GM12878 (cell line): ENCODE results near the gene NRG3. TPM values are rescaled to one million over a fixed set of nuclear protein-coding genes. Genes with fewer than 3 reads are reported as not detected.

Experiments
- ATAC-seq: fragments of 200-7000 bp; cut with Tn5 transposase; 3 replicates; pipeline ENCODE4 v1.9.1; 2020; ENCODE audit warnings: mild to moderate bottlenecking, moderate library complexity
- BruUV-seq: library from RNA; stranded (reverse); fragments of 400-500 nt; replicated peaks from 2 replicates; lab custom pipeline; 2021; lab: Mats Ljungman, UMichigan
- CTCF ChIA-PET: fragments of 300-600 bp; sonication (Branson Sonifier 250); formaldehyde crosslinking; extraction: SDS; loops from one replicate; lab custom pipeline; 2021; ENCODE audit warnings: inconsistent platforms; lab: Yijun Ruan, JAX
- POLR2A ChIA-PET: fragments of 350-600 bp; formaldehyde crosslinking; extraction: SDS; loops from one replicate; lab custom pipeline; 2021; ENCODE audit warnings: inconsistent platforms; lab: Charles Lee
- RAD21 ChIA-PET: fragments of 300-600 bp; sonication (Branson Sonifier 250); formaldehyde crosslinking; loops from one replicate; lab custom pipeline; 2023; ENCODE audit warnings: antibody characterized with exemption; ENCODE audit not compliant: unreplicated experiment; lab: Charles Lee
- SMC1A ChIA-PET: fragments of 300-600 bp; sonication (Branson Sonifier 250); formaldehyde crosslinking; loops from one replicate; lab custom pipeline; 2023; ENCODE audit not compliant: unreplicated experiment, uncharacterized antibody; lab: Charles Lee
- DNase-seq: peaks from one replicate; pipeline ENCODE4 v3.0.0-alpha.2; 2011; ENCODE audit warnings: low read depth, low spot score
- FAIRE-seq: peaks from 3 replicates; lab custom pipeline; 2011; peaks lifted over from hg19 to GRCh38; lab: Jason Lieb, UNC
- H2AFZ ChIP-seq: 2 replicates; pipeline ENCODE4 v1.6.0; 2011; ENCODE audit warnings: low read depth, low read length, control low read depth; ENCODE audit not compliant: control insufficient read depth
- H3K27ac ChIP-seq: 2 replicates; pipeline ENCODE4 v1.5.1; 2011; ENCODE audit warnings: control low read depth; ENCODE audit not compliant: control insufficient read depth, insufficient read depth
- H3K27me3 ChIP-seq, 2 experiments: replicated peaks in 1 of 2; 2 replicates each; pipeline versions ENCODE4 v1.6.0 to v1.6.1; 2011; ENCODE audit warnings: low read length in 1 of 2; ENCODE audit not compliant: control insufficient read depth in 2 of 2, insufficient read depth in 2 of 2
- H3K36me3 ChIP-seq, 2 experiments: 2 replicates each; pipeline ENCODE4 v1.5.1; 2011; ENCODE audit warnings: low read length in 1 of 2; ENCODE audit not compliant: control insufficient read depth in 2 of 2, insufficient read depth in 2 of 2
- H3K4me1 ChIP-seq: 2 replicates; pipeline ENCODE4 v1.6.1; 2011; ENCODE audit warnings: mild to moderate bottlenecking, low read length, moderate library complexity, mixed read lengths; ENCODE audit not compliant: control insufficient read depth, insufficient read depth
- H3K4me2 ChIP-seq: 2 replicates; pipeline ENCODE4 v1.6.0; 2011; ENCODE audit warnings: control low read depth; ENCODE audit not compliant: control insufficient read depth, insufficient read depth
- H3K4me3 ChIP-seq: fragments of 200-600 bp; sonication (generic); 2 replicates; pipeline ENCODE4 v1.5.1; 2016
- H3K79me2 ChIP-seq: 2 replicates; pipeline ENCODE4 v1.6.0; 2011; ENCODE audit warnings: low read length; ENCODE audit not compliant: control insufficient read depth, insufficient read depth
- H3K9ac ChIP-seq: 2 replicates; pipeline ENCODE4 v1.8.0; 2011; ENCODE audit warnings: low read length, control low read depth, mixed read lengths; ENCODE audit not compliant: control insufficient read depth, insufficient read depth
- H3K9me3 ChIP-seq: replicated peaks from 3 replicates; pipeline ENCODE4 v1.5.1; 2011; ENCODE audit warnings: mild to moderate bottlenecking, low read length; ENCODE audit not compliant: control insufficient read depth, insufficient read depth
- H4K20me1 ChIP-seq: 2 replicates; pipeline ENCODE4 v1.6.0; 2011; ENCODE audit not compliant: control insufficient read depth, insufficient read depth
- CHD4 ChIP-seq: fragments of 200-600 bp; sonication (generic); IDR thresholded peaks from 2 replicates; pipeline ENCODE4 v1.6.1; 2016; ENCODE audit warnings: mild to moderate bottlenecking
- FOS ChIP-seq: IDR thresholded peaks from 3 replicates; pipeline ENCODE4 v1.6.1; 2011; ENCODE audit warnings: borderline replicate concordance; ENCODE audit not compliant: insufficient read length; ENCODE audit errors: extremely low read depth
- IRF5 ChIP-seq: fragments of 450-650 bp; IDR thresholded peaks from 2 replicates; pipeline ENCODE4 v1.6.1; 2017; ENCODE audit warnings: borderline replicate concordance
- SIN3A ChIP-seq: IDR thresholded peaks from 2 replicates; pipeline ENCODE4 v1.6.1; 2012; ENCODE audit warnings: low read depth, low read length, improper control_type of control experiment
- SMAD1 ChIP-seq: fragments of 450-650 bp; IDR thresholded peaks from 2 replicates; pipeline ENCODE4 v1.6.1; 2018; ENCODE audit warnings: mild to moderate bottlenecking, low read depth; ENCODE audit not compliant: partially characterized antibody
- SP1 ChIP-seq: IDR thresholded peaks from one replicate; pipeline ENCODE4 v1.6.1; 2011; ENCODE audit warnings: low read depth, low read length
- TCF12 ChIP-seq: IDR thresholded peaks from 2 replicates; pipeline ENCODE4 v1.6.1; 2011; ENCODE audit warnings: low read depth, mild to moderate bottlenecking, low read length
- WGBS: methylation state at CpG from one replicate; pipeline ENCODE4 v1.1.6; 2016; ENCODE audit warnings: low lambda C conversion rate; ENCODE audit not compliant: insufficient replicate concordance, insufficient coverage; ENCODE audit errors: missing lambda C conversion rate; 5-methylcytosine and 5-hydroxymethylcytosine counted together
- in situ Hi-C: fragments of 300-500 bp; cut with MboI; formaldehyde crosslinking; loops from 9 replicates; pipeline ENCODE4 v1.14.3; 2018; ENCODE audit warnings: mixed read lengths
- intact Hi-C: fragments of 100-400 bp; cut with micrococcal nuclease; formaldehyde crosslinking; loops from one replicate; pipeline ENCODE4 v1.14.2; 2022; ENCODE audit not compliant: unreplicated experiment
- polyA plus RNA-seq, 11 experiments: library from polyadenylated mRNA; depleted of rRNA in 4 of 11; unstranded in 6 of 11; stranded (reverse) in 5 of 11; fragments of >200 nt; fragmentation: Nextera tagmentation in 4 of 11; fragmentation: Illumina TruSeq in 1 of 11; extraction: Ambion mirVana in 4 of 11; extraction: Trizol in 1 of 11; gene quantifications; 1 replicate in 1 of 11; 2 replicates in 10 of 11; pipeline versions ENCODE4 v1.2.1 to v1.2.3, GENCODE V29; 2011 to 2016; ENCODE audit warnings: inconsistent platforms in 2 of 11, missing spikeins in 2 of 11, low read depth in 1 of 11
- total RNA-seq, 4 experiments: library from RNA; depleted of rRNA in 3 of 4; stranded (reverse); fragments of >200 nt in 3 of 4; fragmentation: Illumina TruSeq in 1 of 4; extraction: Trizol in 1 of 4; gene quantifications; 2 replicates each; pipeline versions ENCODE4 v1.2.1 to v1.2.3, GENCODE V29; 2013 to 2021
- TF ChIP-seq, protein P1 (sequence below): IDR thresholded peaks from 2 replicates; pipeline ENCODE4 v1.6.1; 2012; ENCODE audit warnings: mild to moderate bottlenecking, low read depth, low read length

Gene NRG3
- total and polyA plus RNA-seq, 10 of the 15 experiments (the other 5 are each of a cell fraction or from before 2014, with no cell fraction given) = 0.03 to 0.41 (median 0.17) TPM; not detected in 3

GRCh38 chr10:82072124-82072523 is 197.1 kb downstream of the NRG3 start:
- Histone ChIP-seq H2AFZ (no peak overlapping the region), H3K27ac (no peak overlapping the region), H3K27me3 (no peaks in the 10 kb centered on the region), H3K4me1 (no peaks in the 10 kb centered on the region), H3K79me2 (no peaks in the 10 kb centered on the region), H3K9me3 (no peaks in the 10 kb centered on the region), H3K9ac (no peak overlapping the region), H3K36me3 (no peaks in the 10 kb centered on the region), H3K4me3 (no peak overlapping the region), H4K20me1 (no peaks in the 10 kb centered on the region), H3K4me2 (no peak overlapping the region)
- ChIA-PET CTCF (no interaction called here), POLR2A (no interaction called here), RAD21 (no interaction called here), SMC1A (interaction anchor here (0.6 kb wide), 1 partner anchor 9 kb away, joined by 3 read pairs; no protein-coding TSS in a partner anchor)
- FAIRE-seq = no peak
- intact Hi-C loops (no loop called here), in situ Hi-C loops (no loop called here)
- no peak for ATAC-seq
- no TSS peak for BruUV-seq
- WGBS = 26% methylated on average over 4 of the region's 4 CpGs
- TF ChIP-seq, protein P1, sequence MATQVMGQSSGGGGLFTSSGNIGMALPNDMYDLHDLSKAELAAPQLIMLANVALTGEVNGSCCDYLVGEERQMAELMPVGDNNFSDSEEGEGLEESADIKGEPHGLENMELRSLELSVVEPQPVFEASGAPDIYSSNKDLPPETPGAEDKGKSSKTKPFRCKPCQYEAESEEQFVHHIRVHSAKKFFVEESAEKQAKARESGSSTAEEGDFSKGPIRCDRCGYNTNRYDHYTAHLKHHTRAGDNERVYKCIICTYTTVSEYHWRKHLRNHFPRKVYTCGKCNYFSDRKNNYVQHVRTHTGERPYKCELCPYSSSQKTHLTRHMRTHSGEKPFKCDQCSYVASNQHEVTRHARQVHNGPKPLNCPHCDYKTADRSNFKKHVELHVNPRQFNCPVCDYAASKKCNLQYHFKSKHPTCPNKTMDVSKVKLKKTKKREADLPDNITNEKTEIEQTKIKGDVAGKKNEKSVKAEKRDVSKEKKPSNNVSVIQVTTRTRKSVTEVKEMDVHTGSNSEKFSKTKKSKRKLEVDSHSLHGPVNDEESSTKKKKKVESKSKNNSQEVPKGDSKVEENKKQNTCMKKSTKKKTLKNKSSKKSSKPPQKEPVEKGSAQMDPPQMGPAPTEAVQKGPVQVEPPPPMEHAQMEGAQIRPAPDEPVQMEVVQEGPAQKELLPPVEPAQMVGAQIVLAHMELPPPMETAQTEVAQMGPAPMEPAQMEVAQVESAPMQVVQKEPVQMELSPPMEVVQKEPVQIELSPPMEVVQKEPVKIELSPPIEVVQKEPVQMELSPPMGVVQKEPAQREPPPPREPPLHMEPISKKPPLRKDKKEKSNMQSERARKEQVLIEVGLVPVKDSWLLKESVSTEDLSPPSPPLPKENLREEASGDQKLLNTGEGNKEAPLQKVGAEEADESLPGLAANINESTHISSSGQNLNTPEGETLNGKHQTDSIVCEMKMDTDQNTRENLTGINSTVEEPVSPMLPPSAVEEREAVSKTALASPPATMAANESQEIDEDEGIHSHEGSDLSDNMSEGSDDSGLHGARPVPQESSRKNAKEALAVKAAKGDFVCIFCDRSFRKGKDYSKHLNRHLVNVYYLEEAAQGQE = no peak
- TF ChIP-seq FOS (no peak), SIN3A (no peak), SP1 (no peak), CHD4 (no peak), TCF12 (no peak), SMAD1 (no peak), IRF5 (no peak)
- no peak for DNase-seq
